Neuronal stem cell (in vitro differentiated cells): ENCODE results near the gene DNM3.

Source experiments
- DNase-seq: peaks from one replicate; pipeline ENCODE4 v3.0.0-alpha.2; 2013; ENCODE audit warnings: low spot score
- H2AFZ ChIP-seq: one replicate; pipeline ENCODE4 v1.6.1; 2013; ENCODE audit warnings: mild to moderate bottlenecking, low read length, inconsistent platforms
- H2AK5ac ChIP-seq: 2 replicates; pipeline ENCODE4 v1.6.1; 2013; ENCODE audit warnings: low read depth, mild to moderate bottlenecking, inconsistent platforms, low read length, moderate library complexity, mixed read lengths
- H2BK120ac ChIP-seq: 2 replicates; pipeline ENCODE4 v1.6.1; 2013; ENCODE audit warnings: low read depth, mild to moderate bottlenecking, inconsistent platforms, low read length, moderate library complexity, mixed read lengths
- H2BK12ac ChIP-seq: one replicate; pipeline ENCODE4 v1.6.1; 2013; ENCODE audit warnings: low read length, inconsistent platforms
- H2BK15ac ChIP-seq: 2 replicates; pipeline ENCODE4 v1.6.1; 2013; ENCODE audit warnings: mild to moderate bottlenecking, low read length, inconsistent platforms, mixed read lengths
- H2BK5ac ChIP-seq: one replicate; pipeline ENCODE4 v1.6.1; 2013; ENCODE audit warnings: inconsistent platforms, mild to moderate bottlenecking, low read length, moderate library complexity
- H3K14ac ChIP-seq: one replicate; pipeline ENCODE4 v1.6.1; 2013; ENCODE audit warnings: low read length, inconsistent platforms
- H3K18ac ChIP-seq: 2 replicates; pipeline ENCODE4 v1.6.1; 2013; ENCODE audit warnings: low read length, inconsistent platforms
- H3K23ac ChIP-seq: 2 replicates; pipeline ENCODE4 v1.6.1; 2013; ENCODE audit warnings: low read depth, mild to moderate bottlenecking, mixed read lengths, low read length, inconsistent platforms; ENCODE audit not compliant: poor library complexity
- H3K27ac ChIP-seq: replicated peaks from 3 replicates; pipeline ENCODE4 v1.5.1; 2013; ENCODE audit warnings: low read length, inconsistent platforms
- H3K27me3 ChIP-seq, 3 experiments: 2 replicates each; pipeline ENCODE4 v1.6.1; 2013; ENCODE audit warnings: low read length in 3 of 3, mild to moderate bottlenecking in 2 of 3, inconsistent platforms in 1 of 3, low read depth in 1 of 3, mixed read lengths in 1 of 3, moderate library complexity in 1 of 3; ENCODE audit not compliant: control insufficient read depth in 3 of 3, insufficient read depth in 3 of 3
- H3K36me3 ChIP-seq, 2 donors: replicated peaks in 1 of 2; 2 replicates each; pipeline ENCODE4 v1.6.1; 2013; ENCODE audit warnings: low read length in 2 of 2; ENCODE audit not compliant: control insufficient read depth in 2 of 2, insufficient read depth in 2 of 2
- H3K4ac ChIP-seq: 2 replicates; pipeline ENCODE4 v1.6.1; 2013; ENCODE audit warnings: inconsistent platforms, mild to moderate bottlenecking, low read length, moderate library complexity
- H3K4me1 ChIP-seq, 2 donors: 1 replicate in 1 of 2; 2 replicates in 1 of 2; pipeline ENCODE4 v1.6.1; 2013; ENCODE audit warnings: low read length in 2 of 2, low read depth in 1 of 2; ENCODE audit not compliant: control insufficient read depth in 2 of 2, insufficient read depth in 1 of 2
- H3K4me2 ChIP-seq: one replicate; pipeline ENCODE4 v1.6.1; 2013; ENCODE audit warnings: mild to moderate bottlenecking, low read length, inconsistent platforms; ENCODE audit not compliant: insufficient read depth, poor library complexity, severe bottlenecking
- H3K4me3 ChIP-seq, 2 donors: 2 replicates each; pipeline ENCODE4 v1.5.1; 2013; ENCODE audit warnings: low read length in 2 of 2, mild to moderate bottlenecking in 2 of 2, inconsistent platforms in 1 of 2, moderate library complexity in 1 of 2
- H3K79me1 ChIP-seq: one replicate; pipeline ENCODE4 v1.6.1; 2013; ENCODE audit warnings: low read depth, mild to moderate bottlenecking, inconsistent platforms, low read length, moderate library complexity
- H3K9ac ChIP-seq: one replicate; pipeline ENCODE4 v1.6.1; 2013; ENCODE audit warnings: mild to moderate bottlenecking, low read depth, low read length, inconsistent platforms; ENCODE audit not compliant: poor library complexity
- H3K9me3 ChIP-seq, 2 donors: replicated peaks in 1 of 2; 2 replicates each; pipeline versions ENCODE3 to v1.6.1; 2013; ENCODE audit warnings: low read length in 2 of 2, mild to moderate bottlenecking in 2 of 2, inconsistent platforms in 1 of 2, low read depth in 1 of 2, mixed read lengths in 1 of 2, moderate library complexity in 1 of 2; ENCODE audit not compliant: control insufficient read depth in 2 of 2, insufficient read depth in 1 of 2
- H4K8ac ChIP-seq: one replicate; pipeline ENCODE4 v1.6.1; 2013; ENCODE audit warnings: low read depth, mild to moderate bottlenecking, inconsistent platforms, low read length, moderate library complexity
- H4K91ac ChIP-seq: one replicate; pipeline ENCODE4 v1.6.1; 2013; ENCODE audit warnings: low read length, low read depth, mild to moderate bottlenecking, inconsistent platforms; ENCODE audit not compliant: poor library complexity
- WGBS, 2 donors: extraction: QIAGEN DNeasy Blood & Tissue Kit; methylation state at CpG; one replicate each; pipeline ENCODE4 v1.1.7; 2013; ENCODE audit warnings: missing lambda C conversion rate in 2 of 2, mixed read lengths in 1 of 2; ENCODE audit not compliant: insufficient read length in 2 of 2, insufficient replicate concordance in 1 of 2; ENCODE audit errors: extremely low coverage in 2 of 2; 5-methylcytosine and 5-hydroxymethylcytosine counted together

DNM3 gene

GRCh38 chr1:172283766-172284165, 442.5 kb downstream of the DNM3 start:
- Histone ChIP-seq H3K4me3 (no peak overlapping the region), H3K27ac (no peak overlapping the region)
- no CpG with 5 or more reads among the region's 2 CpGs for WGBS, 2 donors

GRCh38 chr1:172286629-172287076, 445.4 kb downstream of the DNM3 start:
- H3K4ac ChIP-seq = no peak overlapping the region
- no peaks in the 10 kb centered on the region for H3K4me1 ChIP-seq
- no peak overlapping the region for H3K23ac ChIP-seq
- H3K27me3 ChIP-seq = no peaks in the 10 kb centered on the region
- no peak overlapping the region for H2BK15ac ChIP-seq
- H4K8ac ChIP-seq = no peak overlapping the region
- WGBS, 2 donors = no CpG with 5 or more reads among the region's 2 CpGs
- no peak overlapping the region for H4K91ac ChIP-seq
- H3K9ac ChIP-seq = no peak overlapping the region
- no peaks in the 10 kb centered on the region for H3K79me1 ChIP-seq
- H2BK120ac ChIP-seq = no peak overlapping the region
- H3K9me3 ChIP-seq = no peaks in the 10 kb centered on the region
- no peaks in the 10 kb centered on the region for H3K36me3 ChIP-seq
- no peak overlapping the region for H3K27ac ChIP-seq
- no peak for DNase-seq
- no peak overlapping the region for H3K4me2 ChIP-seq
- H2BK12ac ChIP-seq = no peak overlapping the region
- no peak overlapping the region for H2AK5ac ChIP-seq
- H3K14ac ChIP-seq = no peak overlapping the region
- H3K18ac ChIP-seq = no peak overlapping the region
- H3K4me3 ChIP-seq = no peak overlapping the region
- H2BK5ac ChIP-seq = no peak overlapping the region
- H2AFZ ChIP-seq = no peak overlapping the region

More at GRCh38 chr1:172283766-172284165, 442.5 kb downstream of the DNM3 start:
- no peak overlapping the region for H4K8ac ChIP-seq
- H4K91ac ChIP-seq = no peak overlapping the region
- H3K36me3 ChIP-seq = no peaks in the 10 kb centered on the region
- H3K14ac ChIP-seq = no peak overlapping the region
- peaks cover 0 to 6% of the 10 kb centered on the region in 2 donors for H3K9me3 ChIP-seq
- H3K4me1 ChIP-seq = peaks cover 0 to 9% of the 10 kb centered on the region in 2 donors
- no peak overlapping the region for H2AFZ ChIP-seq
- no peak overlapping the region for H2BK12ac ChIP-seq
- H3K4me2 ChIP-seq = no peak overlapping the region
- no peak overlapping the region for H3K18ac ChIP-seq
- H3K23ac ChIP-seq = no peak overlapping the region
- no peak overlapping the region for H3K9ac ChIP-seq
- no peak overlapping the region for H3K4ac ChIP-seq
- DNase-seq = no peak
- H2BK120ac ChIP-seq = no peak overlapping the region
- no peaks in the 10 kb centered on the region for H3K79me1 ChIP-seq
- H2AK5ac ChIP-seq = no peak overlapping the region
- H2BK15ac ChIP-seq = no peak overlapping the region
- no peak overlapping the region for H2BK5ac ChIP-seq
- H3K27me3 ChIP-seq = no peaks in the 10 kb centered on the region

- Histone ChIP-seq H3K23ac (no peak overlapping the region), H4K91ac (no peak overlapping the region), H4K8ac (no peak overlapping the region), H3K36me3 (no peaks in the 10 kb centered on the region), H3K4me1 (no peaks in the 10 kb centered on the region), H3K79me1 (no peaks in the 10 kb centered on the region), H2AK5ac (no peak overlapping the region), H3K27me3 (no peaks in the 10 kb centered on the region), H2BK120ac (no peak overlapping the region), H2BK12ac (no peak overlapping the region), H3K14ac (no peak overlapping the region), H3K4ac (no peak overlapping the region), H3K27ac (no peak overlapping the region), H3K9ac (no peak overlapping the region), H2BK5ac (no peak overlapping the region), H3K4me3 (no peak overlapping the region), H3K4me2 (no peak overlapping the region), H2AFZ (no peak overlapping the region), H3K9me3 (no peaks in the 10 kb centered on the region), H3K18ac (no peak overlapping the region), H2BK15ac (no peak overlapping the region)
- DNase-seq = no peak
Observed at GRCh38 chr1:172287208-172287607, 445.9 kb downstream of the DNM3 start.

GRCh38 chr1:172288581-172288980, 447.3 kb downstream of the DNM3 start:
- no peak overlapping the region for H2BK15ac ChIP-seq
- H3K23ac ChIP-seq = no peak overlapping the region
- H3K4me2 ChIP-seq = no peak overlapping the region
- H3K36me3 ChIP-seq = no peaks in the 10 kb centered on the region
- H3K4me3 ChIP-seq = no peak overlapping the region
- H2BK5ac ChIP-seq = no peak overlapping the region
- no peaks in the 10 kb centered on the region for H3K9me3 ChIP-seq
- no peaks in the 10 kb centered on the region for H3K79me1 ChIP-seq
- no peaks in the 10 kb centered on the region for H3K4me1 ChIP-seq
- DNase-seq = no peak
- H4K8ac ChIP-seq = no peak overlapping the region
- H2AFZ ChIP-seq = no peak overlapping the region
- H3K4ac ChIP-seq = no peak overlapping the region
- H2AK5ac ChIP-seq = no peak overlapping the region
- no peaks in the 10 kb centered on the region for H3K27me3 ChIP-seq
- H3K14ac ChIP-seq = no peak overlapping the region
- no CpG with 5 or more reads among the region's 4 CpGs for WGBS, 2 donors
- H3K9ac ChIP-seq = no peak overlapping the region
- H4K91ac ChIP-seq = no peak overlapping the region
- no peak overlapping the region for H3K18ac ChIP-seq
- no peak overlapping the region for H3K27ac ChIP-seq
- no peak overlapping the region for H2BK12ac ChIP-seq
- no peak overlapping the region for H2BK120ac ChIP-seq
